GM19099 (cell line): ENCODE results near the gene DPP4.

Experiments used
- POLR2A ChIP-seq: IDR thresholded peaks from 3 replicates; pipeline ENCODE4 v1.6.1; 2011; ENCODE audit warnings: low read depth; ENCODE audit not compliant: insufficient read length; ENCODE audit errors: extremely low read depth

Gene DPP4

DNA sequence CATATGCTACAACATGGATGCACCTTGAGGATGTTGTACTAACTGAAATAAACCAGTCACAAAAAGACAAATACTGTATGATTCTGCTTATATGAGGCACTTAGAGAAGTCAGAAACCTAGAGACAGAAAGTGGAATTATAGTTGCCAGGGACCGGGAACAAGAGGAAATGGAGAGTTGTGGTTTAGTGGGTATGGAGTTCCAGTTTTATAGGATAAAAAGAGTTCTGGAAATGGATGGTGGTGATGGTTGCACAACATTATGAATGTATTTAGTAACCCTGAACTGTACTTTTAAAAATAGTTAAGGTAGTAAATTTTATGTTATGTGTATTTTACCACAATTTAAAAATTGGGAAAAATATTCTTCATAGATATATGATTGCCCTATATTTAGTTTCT is 97.7 kb downstream of the DPP4 start:
- TF ChIP-seq POLR2A = no peak

DNA sequence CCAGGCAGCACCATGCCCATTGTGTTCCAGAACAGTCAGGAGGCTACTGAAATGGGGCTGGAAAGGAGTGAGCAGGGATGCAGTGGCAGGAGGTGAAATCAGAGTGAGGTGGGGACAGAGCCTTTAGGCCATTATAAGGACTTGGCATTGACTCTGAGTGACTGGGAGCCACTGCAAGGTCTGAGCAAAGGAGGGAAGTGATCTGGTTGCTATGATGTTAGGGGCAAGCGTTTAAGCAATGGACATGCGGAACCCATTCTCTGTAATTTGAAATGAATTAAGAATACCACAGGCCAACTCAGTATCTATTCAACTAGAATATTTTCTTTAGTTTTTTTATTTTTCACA is 98.2 kb downstream of the DPP4 start:
- no peak for TF ChIP-seq POLR2A

DNA sequence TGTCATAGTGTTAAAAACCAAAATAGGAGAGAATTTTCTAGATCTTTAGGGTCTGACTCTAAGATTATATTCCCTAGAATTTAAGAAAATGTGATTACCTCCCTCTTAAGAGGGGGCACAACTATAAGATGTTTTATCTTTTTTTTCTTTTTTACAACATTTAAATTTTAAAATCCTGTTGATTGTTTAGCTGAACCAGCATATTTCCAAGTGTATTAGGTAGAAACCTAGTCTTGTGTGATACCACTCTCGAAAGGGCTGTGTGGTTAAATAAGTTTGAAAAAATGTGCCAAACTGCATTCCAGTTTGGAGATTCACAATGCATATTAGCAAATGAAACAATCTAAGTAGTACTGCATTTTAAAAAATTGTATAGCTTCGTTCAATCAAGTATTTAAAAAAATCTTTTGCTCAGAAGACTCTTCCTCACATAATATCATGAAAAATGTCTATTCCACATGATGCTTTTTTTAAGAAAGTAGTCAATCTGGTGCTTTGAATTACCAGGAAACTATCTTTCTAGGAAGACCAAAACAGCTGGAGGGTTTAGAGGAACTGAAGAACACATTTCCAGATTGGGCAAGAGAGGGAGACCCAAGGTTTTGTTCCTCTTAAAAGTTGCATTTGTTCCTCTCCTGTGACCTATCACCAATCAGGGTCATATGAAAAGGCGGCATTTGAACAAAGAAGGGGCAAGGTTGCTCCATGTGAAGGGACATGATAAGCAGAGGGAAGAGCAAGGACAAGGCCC is 98.8 kb downstream of the DPP4 start:
- TF ChIP-seq POLR2A = no peak

DNA sequence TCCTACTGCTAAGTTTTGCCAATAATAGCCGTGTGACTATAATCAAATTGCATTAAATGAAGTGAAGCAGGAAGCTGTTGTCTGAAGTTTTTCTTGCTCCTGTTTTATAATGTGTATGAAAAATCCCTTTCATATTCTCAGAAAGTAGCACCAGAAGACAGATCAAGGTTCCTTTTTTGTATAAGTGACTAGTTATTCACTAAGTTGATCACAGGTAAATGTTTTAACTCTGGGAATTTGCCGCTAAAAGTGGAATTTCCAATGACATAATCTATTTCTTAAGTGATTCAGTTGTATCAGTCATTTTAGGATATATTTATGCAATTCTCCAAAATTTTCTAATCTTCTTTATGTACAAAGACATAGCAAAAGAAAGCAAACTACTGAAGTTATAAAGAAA is 99.6 kb downstream of the DPP4 start:
- TF ChIP-seq POLR2A = no peak

DNA sequence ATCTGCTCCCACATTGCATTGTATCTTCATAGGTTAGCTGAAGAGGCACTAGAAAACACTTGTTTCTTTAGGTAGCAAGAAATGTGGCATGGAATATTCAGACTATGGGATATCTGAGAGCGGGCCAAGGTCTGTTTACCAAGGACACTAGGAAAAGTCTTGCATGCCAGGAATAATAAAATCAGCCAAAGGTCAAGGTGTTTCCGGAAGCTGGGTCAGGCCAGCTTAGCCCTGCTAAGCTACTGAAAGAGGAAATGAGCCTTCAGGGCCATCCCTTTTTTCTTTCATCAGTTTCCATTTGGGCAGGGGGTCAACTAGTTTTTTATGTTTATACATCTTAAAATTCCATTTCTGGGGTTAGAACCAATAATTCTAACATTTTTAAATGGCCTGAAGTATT is 101.1 kb downstream of the DPP4 start:
- no peak for TF ChIP-seq POLR2A

DNA sequence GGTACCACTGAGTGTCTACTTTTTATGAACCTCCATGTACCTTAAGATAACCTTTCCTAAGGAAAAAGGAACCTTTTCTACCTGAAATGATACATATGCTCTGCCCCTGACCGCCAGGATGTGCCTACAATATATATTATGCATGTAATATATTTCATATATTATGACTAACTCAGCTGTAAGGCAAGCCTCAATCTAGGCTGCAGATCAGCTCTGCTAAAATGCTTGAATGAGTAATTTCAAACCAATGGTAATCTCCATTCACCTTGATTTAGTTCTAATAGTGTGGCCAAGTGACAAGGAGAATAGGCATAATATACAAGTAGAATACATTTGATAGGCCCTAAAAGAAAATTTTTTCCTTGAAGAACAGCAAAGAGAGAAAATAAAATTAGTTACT is 101.8 kb downstream of the DPP4 start:
- no peak for TF ChIP-seq POLR2A

DNA sequence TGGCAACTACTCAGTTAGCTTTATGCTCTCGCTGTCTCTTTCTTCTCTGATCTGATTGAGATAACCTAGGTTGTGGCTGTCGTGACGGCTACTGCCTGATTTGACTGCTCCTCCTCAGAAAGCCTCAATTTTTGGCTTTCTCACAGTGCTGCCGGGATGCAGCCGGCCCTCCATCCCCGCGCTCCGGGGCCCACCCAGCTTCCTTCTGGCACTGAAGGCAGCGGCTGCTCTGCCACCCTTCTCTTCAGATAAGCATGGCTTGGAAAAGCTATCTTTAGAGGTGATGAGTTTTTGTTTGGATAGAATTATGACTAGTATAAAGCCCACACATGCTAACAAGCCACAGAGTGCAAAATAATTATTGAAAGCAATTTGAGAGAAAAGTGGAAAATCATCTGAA is 102.5 kb downstream of the DPP4 start:
- TF ChIP-seq POLR2A = no peak

DNA sequence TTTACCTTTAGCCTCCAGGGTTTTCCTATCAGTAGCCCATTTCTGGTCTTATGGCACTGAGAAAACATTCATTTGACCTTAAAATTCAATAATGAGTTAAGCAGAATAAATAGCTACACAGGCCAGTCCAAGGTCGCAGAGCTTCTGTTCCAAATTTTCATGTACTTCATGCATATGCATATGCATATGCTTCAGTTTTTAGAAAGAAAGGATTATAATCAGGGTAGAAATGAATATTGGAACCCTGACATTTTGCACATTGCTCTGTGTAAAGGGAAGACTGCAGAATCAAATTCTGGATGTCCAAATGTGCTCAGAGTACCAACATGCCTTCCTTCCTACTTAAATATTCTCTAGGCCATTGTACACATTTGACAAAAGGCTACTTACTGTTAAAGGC is 104.9 kb downstream of the DPP4 start:
- no peak for TF ChIP-seq POLR2A

DNA sequence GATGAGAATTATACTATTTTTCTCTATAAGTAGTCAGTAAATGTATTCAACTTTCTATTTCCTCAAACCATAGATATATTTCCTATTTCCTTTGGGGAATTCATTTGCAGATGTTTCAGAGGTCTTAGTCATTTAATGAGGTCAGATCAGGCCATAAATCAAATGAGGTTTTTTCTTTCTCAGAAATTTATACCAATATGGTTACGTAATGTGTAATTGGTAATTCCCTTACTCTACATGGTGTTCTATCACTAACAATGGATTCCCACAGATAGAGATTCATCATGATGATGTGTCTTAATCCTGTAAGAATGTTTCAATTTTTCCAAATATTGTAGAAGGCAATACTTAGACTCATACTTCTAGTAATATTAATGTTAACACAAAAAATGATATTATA is 108.0 kb downstream of the DPP4 start:
- TF ChIP-seq POLR2A = no peak

DNA sequence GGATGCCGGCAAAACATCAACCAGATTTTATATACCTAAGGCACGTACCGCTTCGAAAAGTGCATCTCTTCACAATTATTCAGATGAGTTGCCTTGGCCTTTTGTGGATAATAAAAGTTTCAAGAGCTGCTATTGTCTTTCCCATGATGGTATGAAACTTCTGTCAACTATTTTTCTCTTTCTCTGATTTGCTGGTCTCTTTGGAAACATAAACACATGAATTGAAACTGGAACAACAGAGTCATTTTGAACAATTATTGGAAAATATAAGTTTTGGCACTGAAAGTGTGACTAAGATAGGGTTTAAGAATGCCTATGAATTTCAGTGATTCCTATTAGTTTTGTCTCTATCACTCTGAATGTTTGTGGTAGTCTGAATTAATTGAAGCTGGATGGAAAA is 109.9 kb downstream of the DPP4 start:
- no peak for TF ChIP-seq POLR2A

DNA sequence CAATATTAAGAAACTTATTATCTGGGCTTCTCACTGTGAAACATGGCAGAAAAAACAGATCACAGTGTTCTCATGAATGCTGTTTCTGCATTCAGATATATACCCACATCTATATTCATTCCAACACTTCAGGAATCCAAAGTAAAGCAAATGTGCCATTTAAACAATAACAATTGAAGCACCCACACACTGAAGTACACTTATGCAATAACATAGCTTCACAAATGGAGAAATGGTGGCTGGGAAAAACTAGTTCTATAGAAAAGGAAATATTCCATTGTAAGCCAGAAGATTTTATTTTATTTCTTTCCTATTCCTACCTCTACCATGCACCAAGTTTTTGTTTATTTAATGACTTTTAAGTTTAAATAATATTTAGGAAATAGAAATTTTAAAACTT is 111.9 kb downstream of the DPP4 start:
- no peak for TF ChIP-seq POLR2A

DNA sequence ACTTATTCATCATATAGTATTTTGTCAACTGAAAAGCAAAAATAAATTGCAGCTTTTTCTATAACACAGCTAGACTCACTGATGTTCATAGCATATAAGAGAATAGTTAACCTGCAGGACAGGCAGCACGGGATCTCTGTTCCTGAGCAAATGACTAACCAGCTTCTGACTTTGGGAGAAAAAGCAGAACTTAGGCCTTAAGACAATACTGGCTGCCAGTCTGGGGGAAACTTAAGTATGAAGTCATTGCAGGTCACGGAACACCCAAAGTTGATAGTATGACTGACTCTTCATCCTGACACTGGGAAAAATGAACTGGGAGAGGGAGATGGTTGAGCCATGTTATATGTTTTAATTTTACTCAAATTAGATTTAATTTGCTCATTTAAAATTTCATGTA is 113.0 kb downstream of the DPP4 start:
- no peak for TF ChIP-seq POLR2A

DNA sequence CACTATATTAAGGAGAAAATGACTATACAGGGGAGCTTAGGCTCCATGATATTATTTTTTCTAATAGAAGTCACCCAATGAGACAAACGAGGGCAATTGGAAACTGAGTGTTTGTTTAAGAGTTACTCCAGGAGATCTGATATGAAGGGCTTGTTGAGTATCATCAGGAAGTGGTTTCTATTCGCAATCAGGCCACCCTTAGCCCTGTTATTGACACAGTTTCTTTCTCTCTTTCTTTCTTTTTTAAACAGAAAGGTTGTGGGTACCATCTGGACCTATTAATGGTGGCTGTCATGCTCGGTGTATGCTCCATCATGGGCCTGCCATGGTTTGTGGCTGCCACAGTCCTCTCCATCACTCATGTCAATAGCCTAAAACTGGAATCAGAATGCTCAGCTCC is 117.3 kb downstream of the DPP4 start:
- TF ChIP-seq POLR2A = no peak

DNA sequence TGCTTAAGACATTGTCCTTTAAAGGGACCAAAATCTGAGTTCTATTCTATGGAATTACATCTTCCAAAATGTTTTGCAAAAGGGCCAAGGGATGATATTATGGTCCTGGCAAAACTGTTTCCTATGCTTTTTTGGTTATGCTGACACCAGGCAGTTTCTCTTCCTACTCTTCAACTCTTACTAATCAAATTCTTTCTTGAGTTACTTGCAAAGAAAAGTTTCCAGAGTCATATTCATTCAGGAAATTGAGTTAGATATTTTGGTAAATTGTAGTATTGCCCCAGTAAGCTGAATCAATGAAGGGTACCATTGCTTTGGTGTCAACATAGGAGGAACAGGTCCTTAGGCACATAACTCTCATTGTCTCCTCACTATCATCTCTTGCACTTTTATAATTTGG is 118.8 kb downstream of the DPP4 start:
- no peak for TF ChIP-seq POLR2A

DNA sequence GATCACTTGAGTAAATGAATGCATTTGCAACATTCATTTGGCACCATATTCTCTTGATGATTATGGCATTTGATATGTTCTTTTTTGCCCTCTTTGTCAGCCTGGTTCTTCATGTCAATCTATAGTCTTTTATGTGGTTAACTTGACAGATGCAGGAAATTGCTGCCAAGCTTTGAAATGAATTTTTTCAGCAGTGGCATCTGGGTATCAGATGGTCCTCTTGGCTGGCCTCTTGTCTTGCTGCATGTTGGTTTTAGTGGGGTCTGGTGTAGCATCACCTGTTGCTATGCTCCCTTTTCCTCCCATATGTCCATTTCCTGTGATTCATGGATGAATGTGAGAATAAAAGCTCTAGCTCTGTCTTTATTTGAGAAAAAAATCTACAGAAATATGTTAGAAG is 119.9 kb downstream of the DPP4 start:
- TF ChIP-seq POLR2A = no peak

DNA sequence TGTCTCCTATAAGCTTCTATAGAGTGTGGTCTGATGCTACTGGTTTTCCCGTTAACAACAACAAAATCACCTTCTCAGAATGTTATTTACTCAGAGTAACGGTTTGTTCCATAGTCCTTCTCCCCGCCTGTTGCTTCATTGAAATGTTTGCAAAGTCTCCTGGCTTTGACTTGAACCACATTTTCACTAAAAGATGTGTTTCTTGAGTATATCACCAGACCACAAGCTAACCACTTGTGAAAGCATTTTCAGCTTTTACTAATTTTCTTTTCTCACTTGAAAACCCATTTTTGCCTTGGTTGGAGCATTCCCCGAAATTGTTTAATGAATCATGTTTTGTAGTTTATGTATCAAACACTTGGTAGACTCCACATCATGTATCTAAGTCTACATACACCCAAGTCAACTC is 121.2 kb downstream of the DPP4 start:
- no peak for TF ChIP-seq POLR2A

DNA sequence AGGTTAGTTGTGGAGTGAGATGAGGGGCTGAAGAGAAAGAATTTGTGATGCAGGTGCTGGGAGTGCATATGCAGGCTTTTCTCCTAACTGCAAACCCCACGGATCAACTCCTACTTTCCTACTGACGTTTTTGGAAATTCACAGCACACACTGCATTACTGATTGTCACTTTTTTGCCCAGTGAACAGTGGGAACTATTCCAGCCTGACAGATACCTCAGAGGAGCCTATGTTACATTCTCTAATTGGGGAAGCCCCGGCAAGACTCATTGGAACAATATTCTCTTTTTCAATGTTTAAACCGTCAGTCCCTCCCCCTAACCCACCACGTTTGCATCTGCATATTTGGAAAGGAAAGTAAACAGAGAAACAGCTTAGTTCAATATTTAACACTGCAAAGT is 126.2 kb downstream of the DPP4 start:
- TF ChIP-seq POLR2A = no peak
